GM13977 (cell line): Measurements from ENCODE around the gene SPTBN5.

ENCODE experiments used
- DNase-seq: peaks from one replicate; pipeline ENCODE4 v3.0.0; 2012; ENCODE audit warnings: low spot score
- CTCF ChIP-seq: IDR thresholded peaks from 2 replicates; pipeline ENCODE4 v1.5.1; 2012; ENCODE audit warnings: mild to moderate bottlenecking, control low read depth; ENCODE audit not compliant: insufficient read depth; ENCODE audit errors: extremely low read depth, missing control alignments
- in situ Hi-C: fragments of 300-500 bp; cut with MboI; formaldehyde crosslinking; loops from one replicate; pipeline ENCODE4 v1.12.0; 2022; ENCODE audit warnings: low sequenced_read_pairs, low pct_unique_long_range_greater_than_20kb, mixed read lengths, inconsistent platforms; ENCODE audit not compliant: unreplicated experiment

The SPTBN5 gene

GRCh38 chr15:41936649-41937567 is 43.1 kb upstream of the SPTBN5 start:
- in situ Hi-C loops: no loop called here
- peak; percentile 40 for TF ChIP-seq CTCF
- DNase-seq: peak; percentile 33

GRCh38 chr15:41936155-41936554 is 42.3 kb upstream of the SPTBN5 start:
- TF ChIP-seq CTCF: no peak
- in situ Hi-C loops: no loop called here
- no peak for DNase-seq

GRCh38 chr15:41935566-41936020 is 41.7 kb upstream of the SPTBN5 start:
- DNase-seq: peak; percentile 43
- in situ Hi-C loops: no loop called here
- TF ChIP-seq CTCF: no peak

- DNase-seq: peak; percentile 44
- in situ Hi-C loops: no loop called here
- TF ChIP-seq CTCF: no peak
These were observed 41.0 kb upstream of the SPTBN5 start for GRCh38 chr15:41934843-41935242.

GRCh38 chr15:41933771-41934170 is 39.9 kb upstream of the SPTBN5 start:
- no peak for DNase-seq
- TF ChIP-seq CTCF: no peak
- in situ Hi-C loops: no loop called here

- in situ Hi-C loops: no loop called here
- no peak for TF ChIP-seq CTCF
- DNase-seq: no peak
These were observed 39.5 kb upstream of the SPTBN5 start for GRCh38 chr15:41933326-41933725.
